CD4-positive, alpha-beta T cell treated with Interleukin-15 for 4 hours (primary cell): Measurements from ENCODE around the gene MAP2K7.
"Not testable (repeated sequence)": the region's sequence is repeated elsewhere in the genome, so short reads cannot be mapped to it uniquely, and the experiment has no call there.

Experiments
- DNase-seq: peaks from one replicate; pipeline ENCODE4 v3.0.0-alpha.2; 2020; ENCODE audit warnings: low spot score

Gene MAP2K7

DNA sequence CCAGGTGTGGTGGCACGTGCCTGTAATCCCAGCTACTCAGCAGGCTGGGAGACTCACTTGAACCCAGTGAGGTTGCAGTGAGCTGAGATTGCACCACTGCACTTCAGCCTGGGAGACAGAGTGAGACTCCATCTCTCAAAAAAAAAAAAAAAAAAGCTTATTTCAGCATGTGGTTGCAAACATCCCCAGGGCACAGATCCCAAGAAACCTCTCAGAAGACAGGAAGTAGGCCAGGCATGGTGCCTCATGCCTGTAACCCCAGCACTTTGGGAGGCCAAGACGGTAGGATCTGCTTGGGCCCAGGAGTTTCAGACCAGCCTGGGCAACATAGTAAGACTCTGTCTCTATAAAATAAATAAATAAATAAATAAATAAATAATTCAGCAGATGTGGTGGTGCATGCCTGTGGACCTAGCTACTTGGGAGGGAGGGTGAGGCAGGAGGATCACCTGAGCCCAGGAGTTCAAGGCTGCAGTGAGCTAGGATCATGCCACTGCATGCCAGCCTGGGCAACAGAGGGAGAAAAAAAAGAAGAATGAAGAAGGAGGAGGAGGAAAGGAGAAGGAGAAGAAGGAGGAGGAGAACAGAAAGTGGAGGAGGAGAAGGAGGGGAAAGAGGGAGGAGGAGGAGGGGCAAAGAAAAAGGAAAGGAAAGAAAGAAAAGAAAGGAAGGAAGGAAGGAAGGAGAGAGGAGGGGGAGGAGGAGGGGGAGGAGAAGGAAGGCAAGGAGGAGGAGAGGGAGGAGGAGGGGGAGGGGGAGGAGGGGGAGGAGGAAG is 19.7 kb upstream of the MAP2K7 start:
- DNase-seq, result no peak

DNA sequence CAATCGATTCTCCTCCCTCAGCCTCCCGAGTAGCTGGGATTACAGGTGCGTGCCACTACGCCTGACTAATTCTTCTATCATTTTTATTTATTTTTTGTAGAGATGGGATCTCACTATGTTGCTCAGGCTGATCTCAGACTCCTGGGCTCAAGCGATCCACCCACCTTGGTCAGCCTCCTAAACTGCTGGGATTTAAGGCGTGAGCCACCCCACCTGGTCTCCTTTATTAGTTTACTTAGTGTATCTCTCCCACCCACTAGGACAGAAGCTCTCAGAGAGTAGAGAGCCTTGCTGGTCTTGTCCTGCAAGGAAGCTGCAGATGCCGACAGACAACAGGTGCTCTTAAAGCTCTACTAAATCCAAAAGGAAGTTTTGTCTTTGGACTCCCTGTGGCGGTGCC is 17.9 kb upstream of the MAP2K7 start:
- no peak for DNase-seq

DNA sequence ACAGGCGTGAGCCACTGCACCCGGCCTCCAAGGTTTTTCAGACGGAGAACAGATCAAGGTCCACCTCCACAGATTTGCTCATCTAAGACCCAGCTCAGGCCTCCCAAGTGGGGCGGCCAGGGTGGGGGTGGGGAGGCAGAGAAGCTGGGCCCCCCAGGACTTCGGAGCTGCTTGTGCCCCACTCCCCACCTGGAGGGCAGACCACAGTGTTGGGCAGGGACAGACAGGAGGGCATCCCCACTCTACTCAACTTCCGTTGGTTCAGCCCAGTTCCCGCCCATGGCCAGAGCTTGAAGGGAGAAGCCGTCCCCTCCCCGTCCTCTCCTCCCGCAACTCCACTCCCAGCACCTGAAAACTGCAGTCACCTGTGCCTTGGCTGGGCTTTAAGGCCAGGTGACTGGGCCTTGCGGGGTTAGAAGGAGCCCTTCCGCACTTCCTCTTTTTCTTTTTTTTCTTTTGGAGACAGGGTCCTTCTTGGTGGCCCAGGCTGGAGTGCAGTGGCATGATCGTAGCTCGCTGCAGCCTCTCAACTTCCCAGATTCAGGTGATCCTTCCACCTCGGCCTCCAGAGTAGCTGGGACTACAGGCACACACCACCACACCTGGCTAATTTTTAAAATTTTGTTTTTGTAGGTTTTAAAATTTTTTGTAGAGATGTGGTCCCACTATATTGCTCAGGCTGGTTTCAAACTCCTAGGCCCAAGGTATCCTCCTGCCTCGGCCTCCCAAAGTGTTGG is 16.1 kb upstream of the MAP2K7 start:
- DNase-seq, result no peak

DNA sequence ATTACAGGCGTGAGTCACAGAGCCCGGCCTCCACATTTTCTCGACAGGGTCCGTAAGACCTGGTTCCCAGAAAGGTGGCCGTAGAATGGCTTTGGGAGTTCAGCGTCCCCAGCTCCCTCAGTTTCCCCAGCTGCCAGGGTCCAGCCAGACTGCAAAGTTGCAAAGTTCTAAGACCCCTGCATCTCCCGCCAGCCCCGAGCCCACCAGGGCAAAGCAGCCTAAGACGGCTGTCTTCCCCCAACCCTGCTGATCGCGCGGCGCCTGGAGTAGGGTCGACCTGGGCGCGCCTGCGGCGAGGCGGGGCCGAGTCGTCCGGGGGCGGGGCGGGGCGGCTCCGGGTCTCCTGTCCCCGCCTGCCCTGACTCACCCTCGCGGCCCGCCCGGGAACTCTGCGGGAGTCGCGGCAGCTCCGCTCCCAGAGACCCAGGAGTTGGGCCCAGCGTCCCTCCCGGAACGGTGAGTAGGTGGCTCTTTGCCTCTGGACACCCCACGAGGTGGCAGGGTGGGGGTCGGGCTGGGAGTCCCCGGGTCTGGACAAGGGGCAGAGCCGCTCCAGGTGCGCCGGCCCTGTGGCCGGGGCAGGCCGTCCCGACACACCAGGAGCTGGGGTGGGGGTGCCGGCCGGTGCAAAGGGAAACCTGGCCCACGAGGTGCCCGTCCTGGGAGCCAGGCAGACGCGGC is 15.4 kb upstream of the MAP2K7 start, which contains the start of gene LRRC8E:
Gene LRRC8E, plus strand, starts transcription at position 366 of the 681 bp plus-strand sequence. CDS start 7,094 bp downstream, outside the sequence.
- DNase-seq, result no peak

DNA sequence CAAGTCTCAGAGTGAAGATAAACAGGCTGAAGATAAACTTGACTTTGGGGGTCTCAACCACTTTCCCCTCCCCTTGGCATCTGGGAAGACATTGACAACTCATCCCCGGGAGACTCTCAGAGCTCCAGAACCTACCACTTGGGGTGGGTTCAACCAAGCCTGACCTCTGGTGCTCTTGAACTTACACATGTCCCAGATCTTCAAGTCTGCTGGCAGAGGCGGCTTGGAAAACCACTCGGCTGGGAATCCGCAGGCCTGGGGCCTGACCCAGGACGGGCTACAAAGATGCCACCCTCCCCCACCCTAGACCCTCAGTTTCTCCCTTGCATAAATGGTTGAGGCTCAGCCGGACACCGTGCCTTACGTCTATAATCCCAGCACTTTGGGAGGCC is 14.9 kb upstream of the MAP2K7 start:
- no peak for DNase-seq

DNA sequence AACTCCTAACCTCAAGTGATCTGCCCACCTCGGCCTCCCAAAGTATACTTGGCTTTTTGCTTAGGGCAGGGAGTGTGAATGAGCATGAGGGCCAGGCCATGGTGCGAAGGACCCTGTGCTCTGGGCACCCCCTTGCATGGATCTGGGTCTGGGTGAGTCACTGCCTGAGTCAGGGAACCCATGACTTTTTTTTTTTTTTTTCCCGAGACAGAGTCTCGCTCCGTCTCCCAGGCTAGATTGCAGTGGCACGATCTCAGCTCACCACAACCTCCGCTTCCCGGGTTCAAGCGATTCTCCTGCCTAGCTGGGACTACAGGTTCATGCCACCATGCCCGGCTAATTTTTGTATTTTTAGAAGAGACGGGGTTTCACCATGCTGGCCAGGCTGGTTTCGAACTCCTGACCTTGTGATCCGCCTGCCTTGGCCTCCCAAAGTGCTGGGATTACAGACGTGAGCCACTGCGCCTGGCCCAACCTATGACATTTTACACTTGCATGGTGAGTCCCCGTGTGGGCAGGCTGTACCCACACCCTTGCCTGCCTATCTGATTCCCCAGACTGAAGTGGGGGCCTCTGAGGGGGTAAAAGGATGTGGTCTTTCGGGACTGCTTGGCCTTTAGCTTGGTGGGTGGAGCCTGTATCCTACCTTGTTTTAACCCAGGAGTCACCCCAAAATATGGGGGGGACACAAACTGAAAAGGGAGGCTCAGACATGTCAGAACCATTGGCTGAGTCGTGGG is 10.1 kb upstream of the MAP2K7 start:
- not testable (repeated sequence) for DNase-seq

DNA sequence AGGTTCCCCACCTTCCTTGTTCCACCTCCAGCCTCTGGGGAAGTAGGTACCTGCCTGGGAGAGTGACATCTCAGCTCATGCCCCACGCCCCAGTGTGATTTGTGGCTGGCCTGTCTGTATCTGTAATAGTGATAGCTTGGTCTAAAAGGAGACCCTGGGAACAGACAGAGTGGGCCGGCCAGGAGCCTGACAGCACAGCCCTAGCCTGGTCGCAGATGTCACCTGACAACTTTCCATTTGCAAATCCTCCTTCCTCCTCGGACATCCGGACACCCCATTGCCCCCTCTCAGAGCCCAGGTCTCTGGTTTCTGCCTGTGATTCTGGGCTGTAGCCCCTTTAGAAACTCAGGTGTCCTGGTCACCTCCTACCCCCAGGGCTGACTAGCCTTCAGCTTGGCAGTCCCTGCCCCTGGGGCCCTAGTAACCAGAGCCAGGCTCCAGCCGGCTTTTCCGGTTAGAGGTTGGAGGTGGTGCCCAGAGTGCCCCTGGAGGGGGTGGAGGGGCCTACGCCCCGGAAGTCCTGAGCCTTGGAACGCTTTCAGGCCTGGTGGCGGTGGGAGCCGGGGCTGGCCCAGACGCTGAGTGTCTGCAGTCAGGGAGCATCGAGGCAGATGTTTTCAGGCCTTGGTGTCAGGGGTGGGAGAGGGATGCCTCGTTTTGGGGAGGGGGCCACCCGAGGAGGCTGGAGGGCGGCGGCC is 8.9 kb upstream of the MAP2K7 start:
- no peak for DNase-seq

DNA sequence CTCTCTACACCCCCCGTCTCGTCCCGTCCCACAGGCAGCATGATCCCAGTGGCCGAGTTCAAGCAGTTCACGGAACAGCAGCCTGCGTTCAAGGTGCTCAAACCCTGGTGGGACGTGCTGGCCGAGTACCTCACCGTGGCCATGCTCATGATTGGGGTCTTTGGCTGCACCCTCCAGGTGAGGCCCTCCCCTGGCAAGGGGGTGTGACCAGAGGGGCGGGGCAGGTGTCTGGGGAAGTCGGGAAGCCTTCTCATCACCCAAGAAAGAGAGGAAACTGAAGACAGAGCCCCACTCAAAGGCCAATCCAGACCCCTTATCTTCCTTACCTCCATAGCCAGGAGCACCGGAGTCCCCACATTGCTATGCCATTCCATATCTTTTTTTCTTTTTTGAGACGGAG is 8.1 kb upstream of the MAP2K7 start:
- DNase-seq, result no peak

DNA sequence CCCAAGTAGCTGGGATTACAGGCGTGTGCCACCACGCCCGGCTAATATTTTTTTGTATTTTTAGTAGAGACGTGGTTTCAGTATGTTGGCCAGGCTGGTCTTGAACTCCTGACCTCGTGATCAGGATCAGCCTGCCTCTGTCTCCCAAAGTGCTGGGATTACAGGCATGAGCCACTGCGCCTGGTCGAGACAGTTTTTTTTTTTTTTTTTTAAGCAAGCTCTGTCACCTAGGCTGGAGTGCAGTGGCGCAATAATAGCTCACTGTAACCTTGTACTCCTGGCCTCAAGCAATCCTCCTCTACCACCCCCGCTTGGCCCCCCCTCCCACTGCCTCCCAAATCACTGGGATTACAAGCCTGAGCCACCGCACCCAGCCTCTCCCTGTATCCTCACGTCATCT is 6.4 kb upstream of the MAP2K7 start:
- no peak for DNase-seq

DNA sequence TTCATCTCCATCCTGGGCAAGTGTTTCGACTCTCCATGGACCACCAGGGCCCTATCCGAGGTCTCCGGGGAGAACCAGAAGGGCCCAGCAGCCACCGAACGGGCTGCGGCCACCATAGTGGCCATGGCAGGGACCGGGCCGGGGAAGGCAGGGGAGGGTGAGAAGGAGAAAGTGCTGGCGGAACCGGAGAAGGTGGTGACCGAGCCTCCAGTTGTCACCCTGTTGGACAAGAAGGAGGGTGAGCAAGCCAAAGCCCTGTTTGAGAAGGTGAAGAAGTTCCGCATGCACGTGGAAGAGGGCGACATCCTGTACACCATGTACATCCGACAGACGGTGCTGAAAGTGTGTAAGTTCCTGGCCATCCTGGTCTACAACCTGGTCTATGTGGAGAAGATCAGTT is 4.7 kb upstream of the MAP2K7 start:
- no peak for DNase-seq

DNA sequence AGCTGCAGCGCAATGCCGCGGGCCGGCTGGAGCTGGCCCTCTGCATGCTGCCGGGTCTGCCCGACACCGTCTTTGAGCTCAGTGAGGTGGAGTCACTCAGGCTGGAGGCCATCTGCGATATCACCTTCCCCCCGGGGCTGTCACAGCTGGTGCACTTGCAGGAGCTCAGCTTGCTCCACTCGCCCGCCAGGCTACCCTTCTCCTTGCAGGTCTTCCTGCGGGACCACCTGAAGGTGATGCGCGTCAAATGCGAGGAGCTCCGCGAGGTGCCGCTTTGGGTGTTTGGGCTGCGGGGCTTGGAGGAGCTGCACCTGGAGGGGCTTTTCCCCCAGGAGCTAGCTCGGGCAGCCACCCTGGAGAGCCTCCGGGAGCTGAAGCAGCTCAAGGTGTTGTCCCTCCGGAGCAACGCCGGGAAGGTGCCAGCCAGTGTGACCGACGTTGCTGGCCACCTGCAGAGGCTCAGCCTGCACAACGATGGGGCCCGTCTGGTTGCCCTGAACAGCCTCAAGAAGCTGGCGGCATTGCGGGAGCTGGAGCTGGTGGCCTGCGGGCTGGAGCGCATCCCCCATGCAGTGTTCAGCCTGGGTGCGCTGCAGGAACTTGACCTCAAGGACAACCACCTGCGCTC is 3.8 kb upstream of the MAP2K7 start:
- no peak for DNase-seq

DNA sequence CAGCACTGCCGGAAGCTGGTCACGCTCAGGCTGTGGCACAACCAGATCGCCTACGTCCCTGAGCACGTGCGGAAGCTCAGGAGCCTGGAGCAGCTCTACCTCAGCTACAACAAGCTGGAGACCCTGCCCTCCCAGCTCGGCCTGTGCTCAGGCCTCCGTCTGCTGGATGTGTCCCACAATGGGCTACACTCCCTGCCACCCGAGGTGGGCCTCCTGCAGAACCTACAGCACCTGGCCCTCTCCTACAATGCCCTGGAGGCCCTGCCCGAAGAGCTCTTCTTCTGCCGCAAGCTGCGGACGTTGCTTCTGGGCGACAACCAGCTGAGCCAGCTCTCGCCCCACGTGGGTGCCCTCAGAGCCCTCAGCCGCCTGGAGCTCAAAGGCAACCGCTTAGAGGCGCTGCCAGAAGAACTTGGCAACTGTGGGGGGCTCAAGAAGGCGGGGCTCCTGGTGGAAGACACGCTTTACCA is 3.2 kb upstream of the MAP2K7 start:
- no peak for DNase-seq

DNA sequence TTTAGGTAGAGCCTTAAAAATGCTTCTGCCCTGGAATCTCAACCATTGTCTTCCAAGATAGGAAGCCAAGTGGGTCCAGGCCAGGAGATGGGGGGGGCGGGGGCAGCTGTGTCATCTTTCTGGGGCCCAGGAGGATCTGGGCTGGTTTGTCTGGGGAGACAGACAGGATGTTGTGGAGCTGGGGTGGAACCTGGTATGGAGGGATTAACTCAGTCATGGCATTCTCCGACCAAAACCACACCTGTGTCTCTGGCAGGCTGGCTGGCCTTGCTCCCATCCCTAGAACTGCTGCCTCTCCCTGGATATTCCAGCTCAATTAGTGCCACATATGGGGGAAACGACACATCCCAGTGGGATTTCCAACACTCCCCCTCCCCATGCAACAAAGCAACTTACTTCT is 2.7 kb upstream of the MAP2K7 start:
- DNase-seq, result no peak

DNA sequence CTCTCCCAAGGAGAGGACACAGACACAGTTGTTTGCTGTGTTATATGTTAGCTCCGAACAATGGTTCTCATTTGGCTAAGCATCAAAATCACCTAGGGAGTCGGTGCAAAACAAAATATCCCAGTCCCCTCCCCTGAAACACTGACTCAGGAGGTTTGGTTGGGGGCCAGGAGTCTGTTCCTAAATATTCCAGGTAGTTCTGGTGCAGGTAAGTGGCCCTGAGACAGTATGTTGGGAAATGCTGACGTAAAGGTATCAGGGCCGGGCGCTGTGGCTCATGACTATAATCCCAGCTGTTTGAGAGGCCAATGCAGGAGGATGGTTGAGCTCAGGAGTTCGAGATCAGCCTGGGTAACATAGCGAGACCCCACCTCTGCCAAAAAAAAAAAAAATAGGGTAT is 2.3 kb upstream of the MAP2K7 start:
- DNase-seq, result no peak

DNA sequence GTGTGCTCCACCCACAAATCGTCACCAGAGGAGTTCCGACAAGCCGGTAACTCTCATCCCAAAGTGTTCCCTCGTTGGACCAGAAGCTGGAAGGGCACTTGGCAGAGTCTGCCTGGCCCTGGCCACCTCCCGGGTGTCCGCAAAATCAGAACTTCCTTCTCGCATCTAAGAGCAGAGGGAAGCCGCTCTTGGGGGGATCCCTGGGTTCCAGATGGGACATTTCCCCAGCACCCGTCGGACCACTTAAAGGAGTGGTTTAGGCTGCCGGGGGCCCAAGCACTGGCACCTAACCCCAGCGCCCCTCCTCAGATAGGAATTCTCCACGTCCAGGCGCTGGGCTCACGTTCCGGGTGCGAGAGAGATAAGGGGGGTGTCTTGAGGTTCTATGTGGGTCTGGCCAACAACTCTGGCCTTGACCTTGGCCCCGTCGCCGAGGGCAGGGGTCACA is 857 bp upstream of the MAP2K7 start:
- DNase-seq, result no peak

DNA sequence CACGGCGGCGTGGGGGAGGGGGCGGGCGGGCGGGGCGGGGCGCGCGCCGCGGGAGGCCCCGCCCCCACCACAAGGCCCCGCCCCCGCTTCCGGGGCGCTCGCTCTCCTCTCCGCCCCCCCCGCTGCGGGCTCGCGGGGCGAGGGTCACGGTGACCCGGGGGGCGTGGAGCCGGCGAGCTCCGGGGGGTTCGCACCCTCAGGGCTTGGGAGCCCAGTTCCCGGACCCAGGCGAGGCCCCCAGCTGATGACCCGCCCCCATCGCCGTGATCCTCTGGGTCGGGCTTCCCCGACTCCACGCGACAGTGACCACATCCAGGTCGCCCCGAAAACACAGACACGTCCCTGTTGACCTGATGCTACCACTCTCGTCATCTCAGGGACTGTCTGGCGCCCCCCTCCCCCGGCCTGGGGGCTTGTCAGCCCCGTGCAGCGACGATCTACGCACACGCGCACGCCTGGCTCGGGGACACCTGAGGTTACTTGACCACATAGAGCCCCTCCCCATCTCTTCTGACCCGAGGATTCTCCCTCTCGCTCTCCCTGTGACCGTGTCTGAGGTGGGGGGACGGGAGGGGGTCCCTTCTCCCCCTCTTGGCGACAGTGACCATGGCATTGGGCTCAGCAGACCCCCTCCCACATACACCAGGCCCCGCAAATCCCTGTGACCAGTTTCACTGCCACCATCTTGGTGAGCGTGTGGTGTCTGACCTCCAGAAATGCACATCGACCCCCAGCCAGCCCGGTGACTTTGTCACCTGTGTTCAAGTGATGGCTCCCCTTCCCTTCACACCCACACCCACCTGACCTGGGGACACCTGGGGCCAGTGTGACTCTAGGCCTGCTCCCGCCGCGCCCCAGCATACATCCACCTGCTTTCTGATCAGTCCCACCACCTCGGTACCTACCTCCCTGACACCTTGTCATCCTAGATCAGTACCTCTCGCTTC is 670 bp downstream of the MAP2K7 start:
- peak; percentile 54 for DNase-seq

DNA sequence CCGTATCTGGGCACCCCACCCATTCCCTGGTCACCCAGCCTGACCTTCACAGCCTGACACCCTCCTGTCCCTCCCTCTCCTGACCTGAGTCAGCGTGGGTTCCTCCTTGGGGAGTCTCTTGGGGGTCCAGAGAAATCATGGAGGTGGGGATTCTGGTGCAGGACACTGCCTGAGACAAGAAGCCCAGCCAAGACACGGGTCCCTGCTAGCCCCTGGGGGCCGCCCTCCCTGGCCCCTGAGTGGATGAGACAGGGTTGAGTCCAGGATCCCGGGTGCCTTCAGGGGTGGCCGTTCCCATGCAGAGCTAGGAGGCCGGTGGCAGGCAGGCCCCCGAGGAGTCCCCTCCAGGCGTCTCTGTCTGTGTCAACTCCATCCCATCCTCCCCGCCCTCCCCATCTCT is 1.6 kb downstream of the MAP2K7 start:
- DNase-seq, result no peak

DNA sequence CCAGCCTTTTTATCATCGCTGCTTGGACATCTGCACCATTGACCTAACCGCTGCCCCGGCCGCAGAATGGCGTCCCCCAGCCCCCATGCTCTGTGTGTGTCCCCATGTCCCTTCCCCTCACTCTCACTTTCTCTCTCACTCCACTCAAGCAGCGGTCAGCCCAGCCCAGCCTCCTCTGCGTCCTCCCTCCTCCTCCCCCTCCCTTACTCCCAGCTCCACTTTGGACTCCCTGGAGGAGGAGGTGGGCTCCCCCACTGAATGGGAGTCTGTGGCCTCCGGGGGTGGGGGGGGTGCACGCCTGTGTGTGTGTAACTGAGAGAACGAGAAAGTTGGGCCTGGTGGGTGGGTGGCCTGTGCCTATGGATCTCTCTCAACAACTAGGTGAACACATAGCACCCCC is 2.2 kb downstream of the MAP2K7 start:
- DNase-seq, result no peak

DNA sequence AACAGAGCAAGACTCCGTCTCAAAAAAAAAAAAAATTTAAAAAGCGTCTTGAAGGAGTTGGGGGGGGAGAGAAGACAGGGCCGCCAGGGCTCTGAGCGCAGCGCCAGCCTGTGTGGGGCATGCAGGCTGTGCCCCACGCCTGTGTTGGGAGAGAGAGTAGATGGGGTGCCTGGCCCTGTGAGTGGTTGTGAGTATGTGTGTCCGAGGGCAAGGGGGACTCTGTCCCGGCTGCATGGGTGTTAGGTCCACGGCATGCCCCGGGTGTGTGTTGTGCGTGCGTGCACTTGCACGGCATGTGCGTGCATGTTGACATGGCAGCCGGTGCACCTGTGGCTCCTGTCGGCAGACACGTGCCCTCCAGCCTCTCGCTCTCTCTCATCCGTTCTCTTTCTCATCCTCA is 3.4 kb downstream of the MAP2K7 start:
- DNase-seq, result no peak

DNA sequence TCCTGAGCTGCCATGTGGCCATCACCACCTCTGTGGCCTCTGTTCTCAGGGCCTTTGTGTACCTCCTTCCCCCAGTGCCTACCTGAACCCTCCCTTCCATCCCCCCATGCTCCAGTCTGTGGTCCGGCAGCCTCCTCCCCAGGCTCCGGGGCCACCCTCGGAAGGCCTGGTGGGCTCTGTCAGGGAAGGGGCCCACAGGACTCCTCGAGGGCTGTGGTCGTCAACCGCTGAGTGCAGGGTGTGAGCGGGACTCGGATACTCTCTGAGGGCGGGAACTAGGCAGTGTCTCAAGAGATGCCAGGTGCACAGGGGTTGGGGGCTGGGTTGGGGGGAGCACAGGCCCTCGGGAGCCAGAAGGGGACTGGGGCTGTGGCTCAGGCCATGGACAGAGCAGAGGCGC is 3.9 kb downstream of the MAP2K7 start:
- no peak for DNase-seq
